Ovary (tissue), 3 donors: ENCODE data around the gene C2orf72.

Source experiments
- CTCF ChIP-seq, 3 donors: fragments of 450-650 bp in 2 of 3; fragments of 200-600 bp in 1 of 3; IDR thresholded peaks; one replicate each; pipeline versions ENCODE4 v1.5.1 to v1.8.0; 2016 to 2022; ENCODE audit warnings: antibody characterized with exemption in 3 of 3, mild to moderate bottlenecking in 1 of 3
- POLR2A ChIP-seq: fragments of 450-650 bp; IDR thresholded peaks from one replicate; pipeline ENCODE4 v1.6.1; 2017; ENCODE audit warnings: antibody characterized with exemption, mild to moderate bottlenecking, moderate library complexity
- donor health status: DM: no; HTN: no; CAD: no.

DNA sequence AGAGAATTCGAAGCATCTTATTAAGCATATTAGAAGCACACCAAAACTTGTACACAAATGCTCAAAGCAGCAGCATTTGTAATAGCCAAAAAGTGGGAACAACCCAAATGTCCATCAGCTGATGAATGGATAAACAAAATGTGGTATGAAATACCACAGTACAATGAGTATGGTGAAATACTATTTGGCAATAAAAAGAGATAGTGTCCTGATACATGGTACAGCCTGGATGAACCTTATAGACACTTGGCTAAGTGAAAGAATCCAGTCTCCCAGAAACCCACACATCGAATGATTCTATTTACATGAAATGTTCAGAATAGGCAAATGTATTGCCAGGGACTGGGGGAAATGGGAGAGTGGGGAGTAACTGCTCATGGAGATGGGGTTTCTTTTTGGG lies 38.4 kb upstream of the C2orf72 start:
- TF ChIP-seq CTCF (IDR thresholded peaks at IDR 0.05) (no peak), POLR2A (no peak)
